Stimulated activated CD4-positive, alpha-beta T cell treated with anti-CD3 and anti-CD28 coated beads, Interleukin-2, amount 100 ng/mL, for 24 hours (primary cell): ENCODE data around the gene DNAAF3.
"Not testable (repeated sequence)": the region's sequence is repeated elsewhere in the genome, so short reads cannot be mapped to it uniquely, and the experiment has no call there.

ENCODE experiments used
- DNase-seq, 2 donors: peaks; one replicate each; pipeline ENCODE4 v3.0.0-alpha.2; 2020

DNAAF3 gene

DNA sequence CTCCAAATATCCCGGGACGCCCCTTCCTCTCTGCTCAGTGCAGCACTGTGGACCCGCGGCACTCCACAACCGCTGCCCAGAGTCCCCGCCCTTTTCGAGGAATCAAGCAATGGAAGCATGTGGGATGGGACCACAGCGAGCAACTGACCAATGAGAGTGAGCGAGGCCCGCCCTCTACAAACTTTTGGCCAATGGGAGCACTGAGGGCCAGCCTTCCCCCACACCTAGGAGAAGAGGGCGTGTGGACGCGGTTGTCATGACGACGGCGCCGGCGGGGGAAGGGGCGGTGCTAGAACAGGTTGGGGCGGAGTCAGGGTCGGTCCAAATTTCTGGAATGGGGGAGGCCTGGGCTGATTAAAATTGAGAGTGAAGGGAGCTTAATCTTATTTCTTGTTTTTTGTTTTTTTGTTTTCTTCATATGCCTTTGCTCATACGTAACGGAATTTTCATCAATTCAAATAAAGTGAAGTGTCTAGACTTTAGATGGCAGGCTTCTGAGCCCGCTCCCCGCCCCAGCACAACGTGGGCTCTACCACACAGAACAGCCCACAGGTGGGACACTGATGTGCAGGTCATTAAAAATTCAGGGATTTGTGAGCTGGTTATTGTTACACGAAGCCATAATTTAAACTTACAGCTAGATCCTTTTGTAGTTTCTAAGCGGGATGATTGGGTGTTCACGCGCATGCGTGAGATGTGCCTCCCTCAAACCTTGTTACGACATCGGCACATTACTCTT lies at the start of gene DNAAF3:
Gene DNAAF3 (minus strand): TSS at position 84 of the 739 bp plus-strand sequence. CDS start 200 bp downstream, outside the sequence.
- peak; percentile 64 to 87 for DNase-seq

DNA sequence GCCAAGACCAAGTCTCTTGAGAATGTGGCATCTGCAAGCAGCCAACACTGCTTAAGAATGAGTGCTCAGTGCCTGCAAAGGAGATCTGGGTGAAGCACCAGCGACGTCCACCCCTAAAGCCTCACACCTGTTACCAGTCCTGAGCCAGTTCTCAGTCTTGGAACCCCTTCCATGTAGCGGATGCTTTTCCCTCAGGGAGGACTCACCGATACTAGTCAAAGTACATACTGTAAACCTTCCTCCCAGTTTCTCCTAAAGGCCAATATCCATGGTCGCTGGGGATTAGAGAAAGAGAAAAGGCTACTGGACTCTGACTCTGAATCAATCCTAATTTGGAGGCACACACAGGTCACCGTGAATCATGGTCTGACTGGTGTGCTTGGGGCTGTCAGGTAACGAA lies 47.1 kb upstream of the DNAAF3 start:
- DNase-seq = no peak

DNA sequence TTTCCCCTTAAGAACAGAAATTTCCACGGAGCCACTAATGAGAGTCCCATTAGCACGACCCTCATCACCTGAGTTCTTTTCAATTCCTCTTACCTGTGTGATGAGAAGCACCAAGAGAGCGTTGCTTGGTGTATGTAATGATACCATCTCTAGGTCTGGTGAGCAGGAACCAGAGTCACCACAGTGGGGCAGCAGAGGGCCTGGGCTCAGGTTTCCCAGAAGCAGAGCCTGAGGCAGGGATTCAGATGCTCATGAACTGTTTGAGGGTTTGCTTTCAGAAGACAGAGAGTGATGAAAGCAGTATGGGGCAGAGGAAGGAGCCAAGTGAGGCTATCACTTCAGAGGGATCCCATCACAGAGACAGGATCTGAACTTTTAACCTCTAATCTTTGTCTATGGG lies 46.0 kb upstream of the DNAAF3 start:
- DNase-seq = peak; percentile 59 to 69

DNA sequence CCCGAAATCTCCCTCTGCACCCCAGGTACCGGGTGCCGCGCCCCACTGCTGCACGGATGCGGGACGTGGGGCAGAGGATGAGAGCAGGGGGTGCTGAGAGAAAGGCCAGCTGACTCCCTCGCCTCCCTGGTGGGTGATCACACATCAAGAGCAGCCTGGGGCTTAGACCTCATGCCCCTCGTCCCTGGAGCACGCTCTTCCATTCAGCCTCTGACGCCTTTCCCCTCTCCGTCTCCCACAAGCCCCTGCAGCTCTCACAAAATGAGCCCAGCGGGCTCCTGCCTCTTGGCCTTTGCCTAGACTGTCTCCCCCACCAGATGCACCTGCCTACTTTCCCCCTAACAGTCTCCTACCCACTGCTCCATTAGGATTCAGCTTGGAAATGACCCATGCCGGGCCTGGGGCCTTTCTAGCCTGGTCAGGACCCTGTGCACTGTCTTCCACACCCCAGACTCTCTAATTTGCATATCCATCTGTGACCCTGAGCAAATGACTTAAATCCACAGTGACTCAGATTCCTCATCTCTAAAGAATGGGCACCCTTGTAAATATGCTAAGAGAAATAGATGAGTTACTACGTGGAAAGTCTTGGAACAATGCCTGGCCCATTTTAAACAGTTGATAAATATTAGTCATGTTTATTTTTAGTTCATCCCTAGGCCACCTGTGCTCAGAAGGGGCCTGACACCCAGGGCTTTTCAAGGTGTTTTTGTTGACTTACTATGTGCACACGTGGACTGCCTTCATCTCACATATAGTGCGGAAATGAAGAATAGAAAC lies 43.5 kb upstream of the DNAAF3 start:
- DNase-seq = no peak

DNA sequence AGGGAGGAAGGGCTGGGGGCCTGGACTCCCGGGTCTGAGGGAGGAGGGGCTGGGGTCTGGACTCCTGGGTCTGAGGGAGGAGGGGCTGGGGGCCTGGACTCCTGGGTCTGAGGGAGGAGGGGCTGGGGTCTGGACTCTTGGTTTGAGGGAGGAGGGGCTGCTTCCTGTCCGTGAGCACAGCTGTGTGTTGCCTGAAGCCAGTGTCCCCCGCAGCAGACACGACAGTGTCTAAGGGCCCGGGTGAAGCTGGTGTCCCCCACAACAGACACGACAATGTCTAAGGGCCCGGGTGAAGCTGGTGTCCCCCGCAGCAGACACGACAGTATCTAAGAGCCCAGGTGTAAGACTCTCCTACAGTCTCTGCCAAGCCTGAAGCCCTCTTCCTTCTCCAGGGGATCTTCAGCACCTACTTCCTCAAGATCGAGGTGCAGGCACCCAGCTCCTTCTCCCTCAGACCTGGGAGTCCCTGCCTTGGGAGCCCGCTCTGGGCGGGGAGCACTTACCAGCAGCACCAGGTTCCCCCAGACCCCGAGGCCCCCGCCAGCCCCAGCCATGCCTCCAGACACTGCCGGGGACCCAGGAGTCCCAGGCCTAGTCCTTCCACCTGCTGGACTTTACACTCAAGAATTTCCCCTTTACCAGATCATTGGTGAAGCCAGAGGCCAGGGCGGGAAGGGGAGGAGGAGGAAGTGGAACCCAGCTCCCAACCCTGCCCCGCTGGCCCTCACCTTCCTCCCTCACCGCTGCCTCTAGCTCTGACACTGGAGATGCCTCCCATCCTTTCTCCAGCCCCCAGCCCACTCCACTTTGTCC lies 42.7 kb upstream of the DNAAF3 start, which contains the start of gene PTPRH:
Gene PTPRH (minus strand): TSS at position 622 of the 813 bp plus-strand sequence. CDS start 68 bp downstream, at position 554.
- DNase-seq = no peak

DNA sequence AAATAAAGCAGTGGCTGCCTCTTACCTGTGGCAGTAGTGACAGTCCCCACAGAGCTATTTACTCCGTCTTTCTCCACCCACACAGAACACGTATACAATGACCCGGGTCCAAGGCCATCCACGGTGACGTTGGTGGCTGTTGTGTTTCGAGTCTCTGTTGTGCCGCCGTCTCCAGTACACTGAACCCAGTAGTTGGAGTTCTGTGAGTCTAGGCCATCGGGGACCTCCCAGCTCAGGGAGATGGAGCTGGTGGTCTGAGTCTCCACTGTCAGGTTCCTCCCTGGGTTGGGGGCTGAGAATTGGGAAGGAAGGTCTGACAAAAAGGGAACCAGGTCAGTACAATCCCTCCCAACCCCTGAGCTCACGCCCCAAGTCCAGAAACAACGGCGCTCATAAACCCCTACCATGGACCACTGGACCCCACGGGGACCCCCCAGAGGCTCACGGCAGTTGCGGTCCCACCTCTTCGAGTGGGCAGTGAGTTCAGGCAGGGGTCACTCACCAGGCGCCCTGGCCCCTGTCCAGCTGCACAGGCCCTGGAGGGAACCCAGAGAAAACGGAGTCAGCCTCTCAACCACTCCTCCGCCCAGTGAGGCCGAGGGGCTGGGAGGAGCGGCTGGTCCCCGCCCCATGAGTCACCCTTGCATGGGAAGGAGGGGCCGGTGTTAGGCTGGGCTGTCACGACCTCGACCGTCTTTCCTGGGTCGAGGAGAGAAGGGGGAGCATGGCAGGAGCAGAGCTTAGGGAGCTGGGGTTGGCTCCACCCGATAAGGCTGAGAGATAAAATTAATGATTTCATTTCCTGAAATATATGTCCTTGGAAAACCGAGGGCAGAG lies 40.5 kb upstream of the DNAAF3 start:
- peak; percentile 54 to 68 for DNase-seq

DNA sequence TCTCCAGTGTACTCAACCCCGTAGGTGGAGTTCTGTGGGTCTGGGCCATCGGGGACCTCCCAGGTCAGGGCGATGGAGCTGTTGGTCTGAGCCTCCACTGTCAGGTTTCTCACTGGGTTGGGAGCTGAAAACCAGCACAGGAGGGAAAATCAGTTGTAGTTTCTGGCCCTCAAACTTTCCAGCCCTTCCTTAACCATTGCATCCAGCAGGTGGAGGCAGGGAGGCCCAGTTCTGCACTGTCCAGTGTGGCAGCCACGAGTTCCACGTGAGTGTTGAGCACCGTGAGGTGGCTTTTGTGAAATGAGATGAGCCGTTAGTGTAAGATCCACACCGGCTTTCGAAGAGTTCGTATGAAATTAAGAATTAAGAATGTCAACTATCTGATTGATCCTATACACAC lies 35.8 kb upstream of the DNAAF3 start:
- not testable (repeated sequence) for DNase-seq

DNA sequence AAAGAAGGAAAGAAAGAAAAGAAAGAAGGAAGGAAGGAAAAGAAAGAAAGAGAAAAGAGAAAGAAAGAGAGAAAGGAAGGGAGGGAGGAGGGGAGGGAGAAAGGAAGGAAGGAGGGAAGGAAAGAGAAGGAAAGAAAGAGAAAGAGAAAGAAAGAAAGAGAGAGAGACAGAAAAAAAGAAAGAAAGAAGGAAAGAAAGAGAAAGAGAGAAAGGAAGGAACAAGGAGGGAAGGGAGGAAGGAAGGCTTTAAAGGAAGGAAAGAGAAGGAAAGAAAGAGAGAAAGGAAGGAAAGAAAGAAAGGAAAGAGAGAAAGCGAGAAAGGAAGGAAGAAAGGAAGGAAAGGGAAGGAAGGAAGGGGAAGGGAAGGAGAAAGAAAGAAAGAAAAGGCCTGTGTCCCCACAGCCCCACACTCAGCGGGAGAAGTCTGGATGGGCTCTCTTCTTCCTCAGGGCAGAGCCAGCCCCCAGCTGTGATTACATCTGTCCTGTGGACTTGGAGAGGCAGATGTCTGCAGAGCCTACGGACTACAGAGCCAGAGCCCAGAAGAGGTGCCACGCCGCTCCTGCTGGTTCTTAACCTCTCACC lies 33.3 kb upstream of the DNAAF3 start:
- DNase-seq = no peak

DNA sequence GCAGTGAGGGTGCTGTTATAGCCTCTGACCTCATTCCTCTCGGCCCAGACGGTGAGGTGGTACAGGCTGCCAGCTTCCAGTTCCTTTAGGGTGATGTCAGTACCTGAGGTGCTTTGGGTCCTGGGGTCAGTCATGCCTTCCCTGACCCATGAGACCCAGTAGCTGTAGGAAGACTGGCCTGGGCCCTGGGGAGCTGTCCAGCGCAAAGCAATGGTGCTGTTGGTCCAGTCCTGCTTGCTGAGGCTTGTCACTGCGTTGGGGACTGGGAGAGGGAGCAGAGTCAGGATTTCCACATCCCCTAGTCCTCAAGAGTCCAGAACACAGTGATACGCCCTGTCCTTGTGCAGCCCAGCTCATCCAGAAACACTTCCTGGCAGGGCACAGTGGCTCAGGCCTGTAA lies 32.2 kb upstream of the DNAAF3 start:
- DNase-seq = no peak

DNA sequence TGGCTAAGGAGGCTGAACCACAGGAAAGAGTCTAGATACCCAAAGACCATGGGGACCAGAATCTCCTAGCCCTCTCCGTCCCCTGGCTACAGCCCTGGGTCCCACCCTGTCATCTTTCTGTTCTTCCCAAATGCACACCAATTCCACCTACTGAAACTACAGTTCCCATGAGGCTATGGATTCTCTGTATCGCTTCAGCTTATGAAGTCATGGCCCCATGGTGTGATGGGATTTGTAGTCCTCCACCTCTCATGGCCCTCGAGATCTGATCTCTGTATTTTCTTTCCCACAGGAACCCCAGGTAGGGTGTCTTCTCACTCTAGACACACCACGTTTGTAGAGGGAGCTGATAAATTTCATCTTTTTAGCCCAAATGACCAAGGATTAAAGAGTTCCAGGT lies 31.1 kb upstream of the DNAAF3 start:
- no peak for DNase-seq

DNA sequence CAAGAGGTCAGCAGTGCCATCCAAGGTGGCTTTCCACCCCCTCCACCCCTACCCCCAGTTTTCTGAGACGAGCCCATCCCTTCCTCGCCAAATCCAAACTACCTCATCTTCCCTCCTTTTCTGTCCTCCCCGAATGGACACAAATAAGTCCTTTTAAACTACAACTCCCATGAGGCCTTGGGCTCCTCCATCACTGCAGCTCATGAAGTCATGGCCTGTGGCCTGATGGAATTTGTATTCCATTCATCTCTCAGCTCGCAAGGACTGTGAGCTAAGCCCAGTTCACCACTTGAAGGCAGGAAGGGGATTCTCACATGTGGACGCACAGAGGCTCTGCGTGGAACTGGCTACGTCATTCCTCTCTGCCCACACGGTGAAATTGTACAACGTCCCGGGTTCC lies 30.4 kb upstream of the DNAAF3 start:
- no peak for DNase-seq

DNA sequence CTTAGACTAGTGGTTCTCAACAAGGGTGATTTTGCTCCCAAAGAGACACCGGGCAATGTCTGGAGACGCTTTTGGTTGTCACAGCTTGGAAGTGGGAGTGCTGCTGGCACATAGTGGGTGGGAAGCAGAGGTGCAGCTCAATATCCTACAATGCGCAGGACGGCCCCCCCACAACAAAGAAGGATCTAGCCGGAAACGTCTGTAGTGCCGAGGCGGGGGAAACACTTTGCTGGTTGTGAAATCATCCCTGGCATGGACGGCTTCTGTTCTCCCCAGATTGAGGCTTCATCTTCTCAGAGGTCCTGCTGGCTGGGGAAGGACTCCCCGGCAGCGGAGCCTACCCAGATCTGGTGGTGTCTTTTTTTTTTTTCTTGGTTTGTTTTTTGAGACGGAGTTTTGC lies 27.1 kb upstream of the DNAAF3 start:
- no peak for DNase-seq

DNA sequence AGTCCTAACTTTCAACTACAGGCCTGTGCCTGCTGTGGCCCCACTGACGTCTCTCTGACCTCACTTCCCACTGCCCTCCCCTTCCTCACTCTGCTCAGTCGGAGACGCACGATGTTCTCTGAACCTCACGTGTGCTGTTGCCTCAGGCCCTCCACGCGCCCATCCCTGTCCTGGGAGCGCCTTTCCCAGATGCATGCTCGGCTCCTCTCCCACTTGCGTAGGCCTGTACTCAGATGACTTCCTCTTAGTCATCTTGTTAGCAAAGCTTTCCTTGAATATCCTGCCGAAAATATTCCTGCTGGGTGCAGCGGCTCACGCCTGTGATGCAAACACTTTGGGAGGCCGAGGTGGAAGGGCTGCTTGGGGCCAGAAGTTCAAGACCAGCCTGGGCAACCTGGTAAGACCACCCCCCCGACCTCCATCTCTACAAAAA lies 23.0 kb upstream of the DNAAF3 start:
- no peak for DNase-seq

DNA sequence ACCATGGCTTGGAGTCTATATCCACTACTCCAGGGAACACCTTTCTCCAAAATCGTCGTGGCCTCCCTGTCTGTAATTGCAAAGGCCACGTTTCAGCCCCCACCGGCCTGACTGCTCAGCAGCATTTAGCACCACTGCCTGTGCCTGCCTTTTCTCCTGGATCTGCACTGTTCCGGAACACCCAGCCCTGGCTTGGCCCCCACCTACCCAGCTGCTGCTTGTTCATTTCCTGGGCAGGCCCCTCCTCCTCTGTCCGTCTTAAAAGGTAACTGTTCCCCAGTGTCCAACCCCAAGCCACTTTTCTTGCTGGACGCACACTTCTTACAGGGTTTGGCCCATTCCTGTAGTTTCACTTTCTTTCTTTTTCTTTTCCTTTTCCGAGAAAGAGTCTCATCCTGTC lies 22.2 kb upstream of the DNAAF3 start:
- no peak for DNase-seq

DNA sequence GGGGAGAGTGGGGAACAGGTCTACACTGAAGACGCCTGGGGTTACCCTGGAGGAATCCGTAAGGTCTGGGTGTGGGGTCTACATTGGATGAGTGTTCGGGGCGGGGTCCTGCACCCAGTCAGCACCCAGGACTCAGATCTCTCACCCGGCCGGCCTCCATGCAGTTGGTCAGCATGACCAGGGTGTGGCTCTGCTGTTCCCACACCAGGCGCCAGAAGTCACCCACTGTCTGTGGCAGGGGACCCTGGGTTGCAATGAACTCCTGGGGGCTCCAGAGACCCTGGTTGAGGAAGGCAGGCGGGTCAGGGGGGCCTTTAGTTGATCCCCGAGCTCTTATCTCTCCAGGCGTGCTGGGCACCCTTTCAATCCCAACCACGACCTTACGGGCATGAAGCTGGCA lies 19.7 kb upstream of the DNAAF3 start:
- DNase-seq = no peak

DNA sequence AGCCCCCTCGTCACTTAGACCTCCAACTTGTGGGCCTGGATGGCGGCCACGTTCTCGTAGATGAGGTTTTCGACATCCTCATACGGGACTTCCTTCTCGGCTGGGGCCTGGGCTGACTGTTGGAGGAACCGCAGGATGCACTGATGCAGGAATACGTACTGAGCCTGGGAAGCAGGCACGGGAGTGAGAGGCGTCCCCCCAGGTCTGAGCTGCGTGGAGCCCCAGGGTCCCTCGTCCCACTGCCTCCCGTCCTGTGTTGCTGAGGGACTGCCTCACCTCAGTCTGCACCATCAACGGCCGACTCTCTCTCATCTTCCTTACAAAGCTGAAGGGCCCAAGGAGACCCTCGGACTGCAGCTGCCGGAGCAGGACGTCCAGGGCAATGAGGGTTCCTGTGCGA lies 15.3 kb upstream of the DNAAF3 start:
- no peak for DNase-seq

DNA sequence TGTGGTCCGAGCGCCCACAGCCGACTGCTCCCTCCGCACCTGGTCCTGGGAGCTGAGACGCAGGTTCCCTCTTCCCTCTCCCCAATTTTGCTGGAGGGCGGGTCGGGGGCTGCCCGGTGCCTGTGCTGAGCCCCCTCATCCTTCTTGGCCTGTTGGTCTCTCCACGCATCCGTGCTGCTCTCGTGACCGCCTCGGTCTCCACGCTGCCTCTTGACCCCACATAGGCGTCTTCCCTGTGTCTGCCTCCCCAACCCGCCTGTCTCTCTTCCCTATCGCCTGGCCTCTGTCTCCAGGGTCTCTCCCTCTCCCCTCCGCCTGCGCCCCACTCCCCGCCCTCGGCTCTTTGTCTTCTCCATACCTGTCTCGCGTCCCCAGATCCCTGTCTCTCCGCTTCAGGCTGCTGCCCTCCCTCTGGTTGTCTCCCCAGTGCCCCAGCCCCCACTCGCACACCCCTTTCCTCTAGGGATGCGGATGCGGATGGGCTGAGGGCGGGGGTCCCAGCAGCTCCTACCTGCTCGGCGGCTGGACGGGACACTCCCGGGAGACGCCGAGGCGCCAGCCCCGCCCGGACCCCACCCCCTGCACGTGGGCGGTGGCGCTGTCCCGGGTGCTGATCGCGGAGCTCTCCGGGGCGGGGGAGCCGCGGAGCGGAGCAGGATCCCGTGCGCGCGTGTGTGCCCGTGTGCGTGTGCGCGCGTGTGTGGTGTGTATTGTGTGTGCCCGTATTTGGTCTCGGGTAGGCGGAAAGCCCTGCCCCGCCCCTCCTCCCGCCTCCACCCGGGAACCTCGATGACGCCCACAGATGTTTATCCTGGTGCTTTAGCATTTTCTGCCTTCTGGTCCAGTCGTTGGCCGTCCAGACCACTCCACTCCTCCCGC lies 13.4 kb upstream of the DNAAF3 start, which contains the start of gene SYT5:
Gene SYT5 (minus strand): TSS at position 684 of the 879 bp plus-strand sequence. CDS start 1,248 bp downstream, outside the sequence.
- DNase-seq = peak; percentile 73 to 76

DNA sequence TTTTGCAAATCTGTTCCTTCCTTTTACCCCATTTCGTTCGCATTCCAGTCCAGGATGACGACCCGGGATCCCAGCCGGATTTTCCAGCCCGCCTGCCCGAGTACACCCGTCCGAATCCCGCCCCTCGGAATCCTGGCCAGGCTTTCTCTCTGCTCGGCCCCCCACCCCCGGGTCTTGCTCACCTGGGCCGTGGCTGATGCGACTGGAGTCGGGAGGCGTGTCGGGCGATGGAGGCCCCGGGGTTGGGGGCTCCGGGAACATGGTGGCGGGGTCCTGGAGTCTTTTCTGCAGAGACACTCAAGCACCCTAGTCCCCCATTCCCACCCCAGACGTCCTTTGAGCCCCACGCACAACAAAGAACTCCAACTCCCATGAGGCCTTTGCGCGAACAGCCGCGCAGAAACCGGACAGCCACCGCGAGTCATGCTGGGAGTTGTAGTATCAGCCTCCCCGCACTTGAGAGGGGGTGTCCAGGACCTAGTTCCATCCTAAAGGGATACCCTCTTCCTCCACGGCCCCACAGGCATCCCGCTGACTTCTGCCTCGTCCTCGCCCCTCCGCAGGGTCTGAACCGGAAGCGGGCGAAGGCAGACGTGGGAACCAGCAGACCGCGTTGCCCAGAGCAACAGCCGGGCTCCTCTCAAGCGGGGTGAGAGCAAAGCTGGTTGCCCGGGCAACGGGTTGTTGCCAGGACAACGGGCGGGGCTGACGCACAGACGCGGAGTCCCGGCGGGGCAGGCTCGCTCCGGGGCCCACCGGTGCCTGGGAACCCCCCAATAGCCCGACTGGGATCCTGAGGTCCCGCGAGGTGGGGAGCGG lies 12.6 kb upstream of the DNAAF3 start:
- DNase-seq = peak; percentile 88 to 91

DNA sequence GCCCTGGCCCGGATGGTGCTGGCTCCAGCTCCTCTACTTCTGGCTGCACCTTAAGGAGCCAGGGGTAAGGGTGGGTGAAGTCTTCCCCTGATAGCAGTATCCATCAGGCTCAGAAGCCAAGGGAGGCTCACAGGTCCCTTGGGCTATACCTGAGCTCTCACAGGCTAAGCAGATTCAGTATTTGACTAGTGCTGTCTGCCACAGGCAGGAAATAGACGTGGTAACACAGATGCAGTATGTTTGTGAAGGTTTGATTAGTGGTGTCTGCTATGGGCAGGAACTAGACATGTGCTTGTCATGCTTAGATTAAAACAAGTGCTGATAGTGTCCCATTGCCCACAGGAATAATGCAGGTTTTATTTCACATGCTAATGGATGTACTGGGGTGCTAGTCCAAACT lies 9.7 kb upstream of the DNAAF3 start:
- DNase-seq = no peak
